Measurements from ENCODE around the gene FGFR1OP2.

GRCh38 chr12:26948309-26948708 lies 10.0 kb downstream of the FGFR1OP2 start:
- TF ChIP-seq RFX5 (IDR thresholded peaks at IDR 0.05; ENCODE audit: borderline replicate concordance, low read depth, low read length), result no peak
- no peak for TF ChIP-seq MAX (IDR thresholded peaks at IDR 0.05)
- TF ChIP-seq EGR1 (IDR thresholded peaks at IDR 0.05; ENCODE audit: borderline replicate concordance, low read depth, low read length), result no peak
- TF ChIP-seq TEAD4 (IDR thresholded peaks at IDR 0.05; ENCODE audit: low read depth, low read length), result no peak
- no peak for TF ChIP-seq CTCF (IDR thresholded peaks at IDR 0.05; ENCODE audit: control extremely low read depth in 1 of 3, insufficient read depth in 1 of 3, low read depth in 1 of 3, low read length in 3 of 3)
- TF ChIP-seq SRF (IDR thresholded peaks at IDR 0.05; ENCODE audit: low read depth, low read length), result no peak
- no peak for TF ChIP-seq SIX5 (IDR thresholded peaks at IDR 0.05; ENCODE audit: low read depth, low read length)
- no peak for TF ChIP-seq POLR2AphosphoS5 (IDR thresholded peaks at IDR 0.05; ENCODE audit: low read depth, low read length)
- no peak for TF ChIP-seq EP300 (IDR thresholded peaks at IDR 0.05; ENCODE audit: borderline replicate concordance in 1 of 2, low read depth in 2 of 2, low read length in 2 of 2)
- no peak for TF ChIP-seq JUN (IDR thresholded peaks at IDR 0.05; ENCODE audit: low read depth, low read length)
- TF ChIP-seq HDAC6 (IDR thresholded peaks at IDR 0.05; ENCODE audit: low read depth, low read length), result no peak
- no peak for TF ChIP-seq BACH1 (IDR thresholded peaks at IDR 0.05; ENCODE audit: low read length)
- no peak for TF ChIP-seq POLR2A (IDR thresholded peaks at IDR 0.05; ENCODE audit: control extremely low read depth in 1 of 2, low read depth in 2 of 2, low read length in 2 of 2)
